ENCODE data around the gene EZR.
A peak's percentile ranks its signal among the peaks of the same experiment; 100 is the strongest.

Gene EZR

GRCh38 chr6:158775832-158776231 lies 43.3 kb downstream of the EZR start:
- TF ChIP-seq CTCF (IDR thresholded peaks at IDR 0.05; ENCODE audit: control insufficient read depth, insufficient read depth, low read depth, low read length, missing control alignments): no peak
- H3K4me3 ChIP-seq (ENCODE audit: control insufficient read depth, low read depth, low read length): no peak overlapping the region
- no peak for DNase-seq (ENCODE audit: low read depth)

- TF ChIP-seq CTCF (IDR thresholded peaks at IDR 0.05; ENCODE audit: control insufficient read depth, insufficient read depth, low read depth, low read length, missing control alignments): no peak
- H3K4me3 ChIP-seq (ENCODE audit: control insufficient read depth, low read depth, low read length): no peak overlapping the region
- no peak for DNase-seq (ENCODE audit: low read depth)
Measured at GRCh38 chr6:158774717-158775449, 44.3 kb downstream of the EZR start.

GRCh38 chr6:158773581-158774449 lies 45.4 kb downstream of the EZR start:
- no peak overlapping the region for H3K4me3 ChIP-seq (ENCODE audit: control insufficient read depth, low read depth, low read length)
- no peak for TF ChIP-seq CTCF (IDR thresholded peaks at IDR 0.05; ENCODE audit: control insufficient read depth, insufficient read depth, low read depth, low read length, missing control alignments)
- no peak for DNase-seq (ENCODE audit: low read depth)

GRCh38 chr6:158772851-158773371 lies 46.3 kb downstream of the EZR start:
- peak; percentile 24 for DNase-seq (ENCODE audit: low read depth)
- no peak for TF ChIP-seq CTCF (IDR thresholded peaks at IDR 0.05; ENCODE audit: control insufficient read depth, insufficient read depth, low read depth, low read length, missing control alignments)
- H3K4me3 ChIP-seq (ENCODE audit: control insufficient read depth, low read depth, low read length): no peak overlapping the region

- H3K4me3 ChIP-seq (ENCODE audit: control insufficient read depth, low read depth, low read length): no peak overlapping the region
- no peak for TF ChIP-seq CTCF (IDR thresholded peaks at IDR 0.05; ENCODE audit: control insufficient read depth, insufficient read depth, low read depth, low read length, missing control alignments)
Measured at GRCh38 chr6:158772172-158772571, 47.0 kb downstream of the EZR start.

GRCh38 chr6:158771399-158772152 lies 47.6 kb downstream of the EZR start:
- no peak overlapping the region for H3K4me3 ChIP-seq (ENCODE audit: control insufficient read depth, low read depth, low read length)
- no peak for TF ChIP-seq CTCF (IDR thresholded peaks at IDR 0.05; ENCODE audit: control insufficient read depth, insufficient read depth, low read depth, low read length, missing control alignments)
- DNase-seq (ENCODE audit: low read depth): no peak

More at GRCh38 chr6:158772172-158772571, 47.0 kb downstream of the EZR start:
- DNase-seq (ENCODE audit: low read depth): no peak
